Stomach (tissue), 4 donors: ENCODE results near the gene BAIAP3.

Source experiments
- CTCF ChIP-seq, 7 experiments: fragments of 450-650 bp in 4 of 7; fragments of 200-600 bp in 3 of 7; sonication (generic) in 3 of 7; IDR thresholded peaks; one replicate each; pipeline ENCODE4 v1.5.1; 2016 to 2019; ENCODE audit warnings: antibody characterized with exemption in 7 of 7, control low read depth in 2 of 7, mild to moderate bottlenecking in 1 of 7
- EP300 ChIP-seq: sonication (generic); formaldehyde crosslinking; IDR thresholded peaks from one replicate; pipeline ENCODE4 v1.6.1; 2017; ENCODE audit warnings: antibody characterized with exemption
- POLR2A ChIP-seq, 4 donors: fragments of 450-650 bp; IDR thresholded peaks; one replicate each; pipeline ENCODE4 v1.6.1; 2016; ENCODE audit warnings: antibody characterized with exemption in 4 of 4, control low read depth in 2 of 4, mild to moderate bottlenecking in 1 of 4, moderate library complexity in 1 of 4
- POLR2AphosphoS5 ChIP-seq, 3 donors: sonication (generic); formaldehyde crosslinking; IDR thresholded peaks; one replicate each; pipeline ENCODE4 v1.6.1; 2016; ENCODE audit warnings: antibody characterized with exemption in 3 of 3

- TF ChIP-seq POLR2A (IDR thresholded peaks at IDR 0.05) (no peak), CTCF (IDR thresholded peaks at IDR 0.05) (no peak), POLR2AphosphoS5 (IDR thresholded peaks at IDR 0.05) (no peak), EP300 (no peak)
These were observed 12.4 kb downstream of the BAIAP3 start for GRCh38 chr16:1345651-1346421.
